HG02623 (cell line): ENCODE measurements around the gene OBSCN.
"Not testable (repeated sequence)": the region's sequence is repeated elsewhere in the genome, so short reads cannot be mapped to it uniquely, and the experiment has no call there.

Experiments
- ATAC-seq: cut with Tn5 transposase; IDR thresholded peaks from one replicate; pipeline ENCODE4 v1.9.1; 2021; ENCODE audit warnings: moderate library complexity; ENCODE audit not compliant: unreplicated experiment

OBSCN gene

DNA sequence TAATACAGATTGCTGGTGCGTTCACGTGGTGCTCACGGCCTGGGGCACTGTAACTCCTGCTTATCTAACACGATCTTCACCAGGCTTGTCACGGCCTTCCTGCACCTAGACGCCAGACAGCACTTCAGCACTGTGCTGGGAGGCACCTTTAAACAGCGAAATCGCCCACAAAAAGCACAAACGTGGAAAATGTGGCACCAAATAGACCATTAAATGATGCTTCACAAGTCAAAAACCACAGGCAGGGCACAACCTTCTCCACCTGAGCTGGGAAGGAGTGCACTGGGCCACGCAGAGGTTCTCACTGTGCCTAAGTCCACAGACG lies 22.2 kb upstream of the OBSCN start:
- ATAC-seq = no peak

DNA sequence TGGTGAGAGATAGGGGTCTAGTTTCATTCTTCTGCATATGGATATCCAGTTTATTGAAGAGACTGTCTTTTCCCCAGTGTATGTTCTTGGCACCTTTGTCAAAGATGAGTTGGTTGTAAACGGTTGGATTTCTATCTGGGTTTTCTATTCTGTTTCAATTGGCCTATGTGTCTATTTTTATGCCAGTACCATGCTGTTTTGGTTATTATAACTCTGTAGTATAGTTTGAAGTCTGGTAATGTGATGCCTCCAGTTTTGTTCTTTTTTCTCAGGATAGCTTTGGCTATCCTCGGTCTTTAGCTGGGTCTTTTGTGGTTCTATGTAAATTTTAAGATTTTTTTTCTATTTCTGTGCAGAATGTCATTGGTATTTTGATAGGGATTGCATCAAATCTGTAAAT lies 19.6 kb upstream of the OBSCN start:
- not testable (repeated sequence) for ATAC-seq

DNA sequence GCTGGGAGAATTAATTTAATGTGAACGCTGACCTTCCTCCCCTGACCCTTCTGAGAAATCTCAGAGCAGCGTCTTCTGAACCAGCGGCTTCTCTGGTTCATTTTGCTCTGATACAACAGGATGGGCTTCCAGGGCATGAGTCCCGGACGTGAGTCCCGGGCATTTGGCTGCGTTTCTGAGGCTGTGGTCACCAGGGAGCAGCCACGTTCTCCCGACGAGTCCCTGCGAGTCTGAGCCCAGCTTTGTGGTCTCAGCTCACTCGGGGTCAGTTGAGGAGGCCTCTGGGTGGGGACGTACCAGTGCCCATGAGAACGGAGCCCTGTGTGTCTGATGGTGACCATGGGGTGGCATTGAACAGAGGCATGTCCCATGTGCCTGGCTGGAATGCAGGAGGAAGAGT lies 17.7 kb upstream of the OBSCN start:
- ATAC-seq = no peak

DNA sequence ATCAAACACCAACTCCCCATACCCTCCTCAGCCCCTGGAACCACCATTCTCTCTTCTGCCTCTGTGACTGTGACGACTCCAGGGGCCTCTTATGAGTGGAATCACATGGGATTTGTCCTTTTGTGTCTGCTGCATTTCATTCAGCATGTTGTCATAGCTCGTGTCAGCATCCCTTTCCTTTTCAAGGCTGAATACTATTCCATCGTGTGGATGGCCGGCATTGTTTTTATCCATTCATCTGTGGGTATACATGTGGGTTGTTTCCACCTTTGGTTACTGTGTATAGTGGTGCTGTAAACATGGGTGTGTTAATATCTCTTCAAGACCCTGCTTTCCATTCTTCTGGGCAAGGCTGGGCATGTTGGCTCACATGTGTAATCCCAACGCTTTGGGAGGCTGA lies 17.1 kb upstream of the OBSCN start:
- ATAC-seq = no peak

DNA sequence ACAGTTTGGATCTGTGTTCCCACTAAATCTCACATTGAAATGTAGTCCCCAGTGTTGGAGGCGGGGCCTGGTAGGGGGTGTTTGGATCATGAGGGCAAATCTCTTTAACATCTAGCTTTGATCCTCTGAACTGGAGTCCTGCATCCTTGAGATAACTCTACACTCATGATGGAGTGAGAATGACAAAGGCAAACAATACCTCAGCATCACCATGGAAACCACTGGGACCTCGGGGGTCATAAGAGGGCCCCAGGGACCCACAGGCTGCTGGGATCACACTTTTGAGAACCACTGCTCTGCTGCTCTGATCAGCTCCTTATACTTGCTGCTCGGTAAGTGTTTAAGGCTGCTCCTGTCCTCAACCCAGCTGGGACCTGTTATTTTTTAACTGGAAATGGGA lies 13.4 kb upstream of the OBSCN start:
- ATAC-seq = no peak

DNA sequence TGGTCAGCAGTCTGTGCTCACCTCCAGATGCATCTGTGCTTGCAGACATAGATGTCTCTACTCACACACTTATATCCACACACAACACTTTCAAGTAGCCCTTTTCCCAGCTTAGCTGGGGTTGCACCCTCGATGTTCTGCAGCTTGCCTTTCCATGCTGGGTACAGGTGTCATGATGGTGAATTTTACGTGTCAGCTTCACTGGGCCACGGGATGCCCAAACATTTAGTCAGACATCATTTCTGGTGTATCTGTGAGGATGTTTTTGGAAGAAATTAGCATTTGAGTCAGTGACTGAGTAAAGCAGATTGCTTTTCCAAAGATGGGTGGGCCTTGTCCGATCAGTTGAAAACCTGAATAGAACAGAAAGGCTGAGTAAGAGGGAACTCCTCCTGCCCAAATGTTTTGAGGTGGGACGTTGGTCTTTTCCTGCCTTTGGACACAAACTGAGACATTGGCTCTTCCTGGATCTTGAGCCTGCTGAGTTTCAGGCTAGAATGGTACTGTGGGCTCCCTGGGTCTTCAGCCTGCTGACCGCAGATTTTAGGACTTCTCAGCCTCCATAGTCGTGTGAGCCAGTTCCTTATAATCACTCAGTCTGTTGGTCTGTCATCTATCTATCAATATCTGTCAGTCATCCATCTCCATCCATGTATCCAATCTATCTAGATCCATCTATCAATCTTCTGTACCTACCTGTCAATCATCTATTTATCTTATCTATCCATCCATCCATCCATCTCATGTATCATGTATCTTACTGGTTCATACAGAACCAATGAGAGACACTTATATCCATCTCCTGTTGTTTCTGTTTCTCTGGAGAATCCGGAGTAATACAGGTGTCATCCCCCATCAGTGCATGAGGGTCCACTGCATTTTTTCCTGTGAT lies 12.7 kb upstream of the OBSCN start:
- no peak for ATAC-seq

DNA sequence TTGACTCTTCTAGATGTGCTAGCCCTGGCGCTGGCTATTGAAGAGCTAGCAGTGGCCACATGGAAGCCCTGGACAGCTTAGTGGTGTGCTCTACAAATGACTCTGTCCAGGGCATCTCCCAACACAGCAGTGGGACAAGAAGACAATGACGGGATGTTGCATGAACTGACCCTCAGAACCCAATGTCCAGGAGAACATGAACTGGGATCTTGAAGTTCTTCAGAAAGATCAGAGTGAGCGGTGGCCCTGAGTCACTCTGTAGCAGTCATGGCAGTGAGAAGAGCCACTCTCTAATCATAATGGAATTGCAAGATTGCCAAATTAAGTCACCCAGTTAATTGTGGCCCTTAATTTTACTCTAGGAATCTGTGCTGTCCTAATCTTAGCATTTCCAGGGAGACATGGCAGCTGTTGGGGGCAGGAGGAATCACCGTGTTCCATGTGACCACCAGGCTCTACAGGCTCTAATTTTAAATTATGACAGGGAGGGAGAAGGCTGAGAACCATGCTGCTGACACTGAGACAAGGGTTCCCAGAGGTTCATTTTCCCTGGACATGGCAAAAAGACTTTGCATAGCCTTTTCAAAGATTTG lies 10.2 kb upstream of the OBSCN start:
- ATAC-seq = no peak

DNA sequence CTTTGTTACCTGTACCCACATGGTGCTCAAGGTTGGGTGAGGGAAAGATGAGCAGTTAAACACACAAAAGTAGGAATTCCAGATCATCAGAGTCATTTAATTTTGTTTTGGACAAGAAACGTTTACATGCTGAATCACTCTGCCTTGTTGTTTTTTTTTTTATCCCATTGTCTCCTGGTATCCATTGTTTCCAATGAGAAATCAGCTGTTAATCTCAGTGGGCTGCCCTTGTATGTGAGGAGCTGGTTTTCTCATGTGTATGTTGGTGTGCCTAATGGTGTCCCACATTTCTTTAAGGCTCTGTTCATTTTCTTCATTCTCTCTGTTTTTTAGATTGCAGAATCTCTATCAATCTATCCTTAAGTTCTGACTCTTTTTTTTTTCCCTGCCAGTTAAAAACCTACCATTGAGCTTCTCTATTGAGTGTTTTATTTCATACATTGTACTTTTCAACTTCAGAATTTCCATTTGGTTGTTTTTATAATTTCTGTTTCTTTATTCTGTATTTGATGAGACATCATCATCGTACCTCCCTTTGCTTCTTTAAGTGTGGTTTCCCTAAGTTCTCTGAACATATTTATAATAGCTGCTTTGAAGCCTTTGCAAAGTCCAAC lies 8.8 kb upstream of the OBSCN start:
- no peak for ATAC-seq

DNA sequence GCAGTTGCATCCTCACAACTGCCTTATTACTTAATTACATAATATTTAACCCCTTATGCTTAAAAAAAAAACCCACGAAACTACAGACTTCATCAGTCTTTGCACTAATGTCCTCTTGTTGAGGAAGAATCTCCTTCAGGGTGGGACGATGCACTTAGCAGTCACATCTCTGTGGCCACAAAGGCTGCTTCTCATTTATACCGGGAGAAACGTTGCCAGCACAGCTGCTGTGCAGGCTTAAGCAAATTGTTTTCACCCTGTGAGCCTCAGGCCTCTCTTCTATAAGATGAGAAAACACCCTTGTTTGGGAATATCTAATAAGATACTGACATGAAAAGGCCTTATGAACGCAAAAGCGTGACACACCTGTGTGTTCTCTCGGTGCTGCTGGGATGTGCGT lies 2.9 kb upstream of the OBSCN start:
- no peak for ATAC-seq

DNA sequence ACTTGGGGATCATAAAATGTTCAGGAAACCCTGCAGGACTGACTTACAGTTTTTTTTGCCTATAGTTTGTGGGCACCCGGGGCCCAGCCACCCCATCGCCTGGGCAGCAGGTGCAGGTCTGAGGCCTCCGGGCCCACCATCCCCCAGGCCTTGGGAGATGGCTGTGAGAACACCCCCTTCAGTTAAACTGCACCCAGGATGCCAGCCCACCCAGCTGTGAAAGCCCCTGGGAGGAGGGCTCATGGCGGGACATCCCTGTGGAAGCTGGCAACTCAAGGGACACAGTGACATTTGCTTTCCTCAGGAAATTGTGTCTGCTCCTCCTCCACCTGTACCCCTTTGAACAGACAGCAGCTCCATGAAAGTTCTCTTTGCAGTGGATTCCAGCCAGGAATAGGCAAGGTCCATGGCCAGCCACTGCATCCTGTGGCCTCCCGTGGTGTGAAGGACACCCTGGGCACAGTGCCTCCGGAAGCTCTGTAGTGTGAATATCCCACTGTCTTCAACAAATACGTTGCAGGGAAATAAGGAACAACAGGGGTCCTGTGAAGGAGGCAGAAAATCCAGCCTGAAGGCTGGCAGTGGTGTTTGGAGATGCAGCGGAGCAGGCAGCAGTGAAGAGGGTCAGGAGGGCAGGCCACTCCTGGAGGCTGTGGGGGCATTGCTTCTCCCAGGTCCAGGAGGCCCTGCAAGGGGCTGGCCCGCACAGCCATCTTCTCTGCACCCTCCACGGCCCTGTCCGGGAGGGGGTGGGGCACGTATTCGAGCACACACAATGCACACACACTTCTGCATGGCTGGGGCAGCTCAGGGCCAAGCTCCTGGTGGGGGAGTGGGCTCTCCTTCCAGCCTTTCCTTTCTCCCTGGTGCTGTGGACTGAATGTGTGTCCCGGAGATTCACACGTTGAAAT lies 2.1 kb upstream of the OBSCN start:
- no peak for ATAC-seq

DNA sequence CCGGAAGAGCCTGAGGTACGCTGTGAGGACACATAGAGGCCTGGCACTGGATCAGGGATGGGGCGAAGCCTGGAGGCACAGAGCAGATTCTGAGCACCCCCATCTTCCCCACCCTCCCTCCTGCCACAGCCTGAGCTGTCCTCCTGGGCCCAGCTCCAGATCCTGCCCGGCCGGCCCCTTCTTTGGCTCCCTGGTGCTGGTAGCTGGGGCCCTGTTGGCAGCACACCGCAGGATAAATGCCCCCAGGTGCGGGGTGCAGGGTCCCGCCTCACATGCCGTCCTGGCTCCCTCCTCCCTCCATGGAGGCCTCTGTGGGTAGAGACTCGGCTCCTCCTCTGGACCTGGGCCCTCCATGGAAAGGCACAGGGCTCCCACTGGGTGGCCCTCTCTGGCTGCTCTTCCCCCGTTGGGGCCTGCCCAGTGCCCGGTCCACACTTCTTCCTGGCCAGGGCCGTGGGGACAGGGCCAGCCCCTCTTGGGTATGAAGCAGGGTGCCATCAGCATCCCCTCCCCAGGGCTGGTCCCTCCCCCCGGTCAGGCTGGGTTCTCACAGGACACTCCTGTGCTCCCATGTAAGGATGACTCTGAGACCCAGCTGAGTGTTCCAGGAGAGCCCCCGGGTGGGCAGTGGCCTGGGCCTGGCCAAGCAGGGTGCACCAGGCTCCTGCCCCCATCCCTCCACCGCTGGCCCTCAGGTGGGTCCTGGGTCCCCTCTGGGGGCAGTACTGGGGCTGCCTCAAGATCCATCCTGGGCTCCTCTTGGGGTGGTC lies 1.1 kb upstream of the OBSCN start:
- no peak for ATAC-seq

DNA sequence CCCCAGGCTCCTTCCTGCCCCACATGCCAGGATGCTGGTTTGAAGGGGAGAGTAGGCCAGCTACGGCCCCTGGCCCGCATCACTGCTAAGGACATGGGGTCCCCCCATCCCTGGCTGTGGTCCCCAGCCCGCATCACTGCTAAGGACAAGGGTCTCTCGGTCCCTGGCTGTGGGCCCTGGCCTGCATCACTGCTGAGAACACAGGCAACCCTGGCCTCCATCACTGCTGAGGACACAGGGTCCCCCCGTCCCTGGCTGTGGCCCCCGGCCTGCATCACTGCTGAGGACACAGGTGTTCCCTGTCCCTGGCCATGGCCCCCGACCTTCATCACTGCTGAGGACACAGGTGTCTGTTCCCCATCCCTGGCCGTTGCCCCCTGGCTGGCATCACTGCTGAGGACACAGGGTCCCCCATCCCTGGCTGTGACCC lies 448 bp upstream of the OBSCN start:
- ATAC-seq = no peak

DNA sequence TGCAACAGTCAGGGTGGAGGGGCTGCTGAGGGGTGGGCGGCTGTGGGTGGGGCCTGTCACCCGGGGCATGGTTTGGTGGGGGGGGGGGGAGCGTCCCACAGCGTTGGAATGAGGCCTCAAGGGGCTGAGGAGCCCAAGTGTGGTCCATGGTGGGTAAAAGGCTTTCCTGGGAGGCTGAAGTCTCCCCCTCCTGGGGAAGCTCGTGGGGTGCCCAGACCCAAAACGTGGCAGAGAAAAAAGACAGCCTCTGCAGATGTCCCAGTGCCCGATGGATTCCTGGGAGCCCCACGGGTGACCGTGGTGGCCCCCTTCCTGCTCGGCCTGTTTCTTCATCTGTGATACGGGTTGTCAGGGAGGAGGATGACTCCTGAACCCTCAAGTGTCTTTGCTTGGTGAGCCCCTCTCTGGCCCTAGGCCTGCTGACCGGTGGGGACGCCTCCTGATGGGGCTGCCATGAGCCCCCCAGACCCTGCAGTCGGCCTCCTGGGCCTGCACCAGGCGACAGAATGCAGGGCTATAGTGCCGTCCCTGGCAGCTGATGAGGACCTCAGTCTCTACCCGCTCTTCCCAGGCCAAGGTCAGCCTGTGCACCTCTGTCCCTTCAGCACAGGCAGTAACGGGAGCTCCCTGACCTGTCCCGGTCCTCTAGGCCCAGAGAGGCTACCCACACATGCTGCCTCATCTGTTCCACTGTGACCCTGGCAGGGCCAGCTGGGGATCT lies 1.1 kb downstream of the OBSCN start:
- ATAC-seq = no peak

DNA sequence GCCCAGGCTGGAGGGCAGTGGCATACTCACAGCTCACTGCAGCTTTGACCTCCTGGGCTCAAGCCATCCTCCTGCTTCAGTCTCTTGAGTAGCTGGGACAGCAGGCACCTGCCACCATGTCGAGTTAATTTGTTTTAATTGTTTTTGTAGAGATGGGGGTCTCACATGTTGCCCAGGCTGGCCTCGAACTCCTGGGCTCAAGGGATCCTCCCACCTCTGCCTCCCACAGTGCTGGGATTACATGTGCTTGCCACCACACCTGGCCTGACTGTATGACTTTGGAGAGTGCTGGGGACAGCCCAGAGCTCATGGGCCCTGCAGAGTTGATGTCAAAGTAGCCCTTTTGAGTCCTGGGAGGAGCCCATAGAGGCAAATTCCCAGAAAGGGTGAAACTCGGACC lies 1.8 kb downstream of the OBSCN start:
- ATAC-seq = no peak

DNA sequence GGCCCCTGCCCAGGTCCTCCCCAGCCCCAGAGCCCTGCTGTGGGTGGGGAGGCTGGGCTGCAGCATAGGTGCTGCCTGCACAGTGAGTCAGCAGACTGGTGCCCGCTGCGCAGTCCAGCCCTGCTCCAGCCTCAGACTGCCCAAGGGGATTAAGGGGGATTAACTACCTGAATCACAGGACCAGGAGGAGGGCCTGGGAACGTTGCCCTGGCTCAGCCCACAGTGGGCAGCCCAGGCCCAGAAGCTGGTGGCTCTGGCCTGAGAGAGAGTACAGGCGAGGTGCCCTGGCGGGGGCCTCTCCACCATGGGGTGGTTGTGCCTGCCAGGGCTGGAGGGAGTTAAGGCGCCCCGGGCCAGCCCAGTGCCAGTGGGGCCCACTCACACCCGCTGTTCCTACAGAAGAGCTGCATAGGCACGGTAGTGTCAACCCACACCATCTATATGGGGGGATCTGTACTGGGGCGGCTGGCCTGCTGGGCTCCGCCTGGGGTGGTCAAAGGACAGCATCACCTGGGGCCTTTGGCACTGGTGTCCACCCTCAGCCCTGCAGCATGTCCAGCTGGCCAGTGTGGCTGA lies 2.3 kb downstream of the OBSCN start:
- ATAC-seq = no peak

DNA sequence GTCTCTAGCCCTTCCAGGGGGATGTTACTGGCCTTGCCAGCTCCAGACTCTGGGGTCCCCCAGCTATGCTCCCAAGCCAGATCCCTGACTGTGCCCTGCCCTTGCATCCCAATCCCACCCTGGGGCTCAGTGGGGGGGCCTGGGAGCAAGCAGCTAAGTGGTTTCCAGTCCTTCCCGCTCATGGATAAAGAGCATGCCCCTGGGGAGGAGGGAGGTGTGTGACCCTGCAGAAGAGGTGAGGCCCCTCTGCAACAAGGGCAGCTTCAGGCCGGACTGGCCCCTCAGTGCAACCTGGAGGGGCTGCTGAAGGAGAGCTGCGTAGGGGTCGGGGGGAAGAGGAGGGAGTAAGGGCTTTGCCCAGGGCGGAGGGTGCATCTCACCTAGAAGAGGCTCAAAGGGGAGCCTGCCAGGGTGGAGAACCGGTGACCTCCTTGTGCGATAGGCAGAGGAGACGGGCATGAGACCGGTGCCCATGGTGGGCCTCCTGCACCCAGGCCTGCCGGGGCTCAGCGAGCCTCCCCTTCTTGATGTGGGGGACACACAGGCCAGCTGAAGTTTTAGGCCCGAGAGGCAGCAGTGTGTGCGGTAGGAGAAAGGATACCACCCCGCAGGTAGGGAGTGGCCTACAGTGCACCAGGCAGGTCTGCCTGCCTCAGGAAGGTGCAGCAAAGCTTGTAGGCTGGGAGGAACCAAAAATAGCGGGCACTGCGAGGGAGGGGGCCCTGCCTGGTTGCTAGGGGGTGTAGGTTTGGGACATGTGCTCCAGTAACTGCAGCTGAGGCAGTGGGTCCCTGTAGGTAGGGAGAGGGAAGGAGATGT lies 3.1 kb downstream of the OBSCN start:
- no peak for ATAC-seq

DNA sequence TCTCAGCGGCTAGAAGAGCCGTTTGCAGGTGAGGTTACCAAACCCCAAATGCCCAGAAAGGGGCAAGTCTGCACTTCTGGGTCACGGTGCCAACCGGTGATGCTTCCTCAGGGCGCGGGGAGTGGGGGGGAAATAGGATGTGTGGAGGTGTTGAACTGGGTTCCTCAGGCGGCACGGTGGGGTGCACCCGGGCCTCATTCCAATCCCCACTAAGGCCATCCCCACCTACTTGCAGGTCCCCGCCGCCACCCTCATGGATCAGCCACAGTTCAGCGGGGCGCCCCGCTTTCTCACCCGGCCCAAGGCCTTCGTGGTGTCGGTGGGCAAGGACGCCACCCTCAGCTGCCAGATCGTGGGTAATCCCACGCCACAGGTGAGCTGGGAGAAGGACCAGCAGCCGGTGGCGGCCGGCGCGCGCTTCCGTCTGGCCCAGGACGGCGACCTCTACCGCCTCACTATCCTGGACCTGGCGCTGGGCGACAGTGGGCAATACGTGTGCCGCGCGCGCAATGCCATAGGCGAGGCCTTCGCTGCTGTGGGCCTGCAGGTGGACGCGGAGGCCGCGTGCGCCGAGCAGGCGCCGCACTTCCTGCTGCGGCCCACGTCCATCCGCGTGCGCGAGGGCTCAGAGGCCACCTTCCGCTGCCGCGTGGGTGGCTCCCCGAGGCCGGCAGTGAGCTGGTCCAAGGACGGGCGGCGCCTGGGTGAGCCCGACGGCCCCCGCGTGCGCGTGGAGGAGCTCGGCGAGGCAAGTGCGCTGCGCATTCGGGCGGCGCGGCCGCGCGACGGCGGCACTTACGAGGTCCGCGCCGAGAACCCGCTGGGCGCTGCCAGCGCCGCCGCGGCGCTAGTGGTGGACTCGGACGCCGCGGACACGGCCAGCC lies 3.9 kb downstream of the OBSCN start:
- ATAC-seq = no peak
